A673 (cell line): ENCODE measurements around the gene SLIT3.

Source experiments
- EZH2 ChIP-seq: fragments of 200-600 bp; sonication (generic); IDR thresholded peaks from 2 replicates; pipeline ENCODE4 v1.6.1; 2017; ENCODE audit warnings: borderline replicate concordance, low read depth, mild to moderate bottlenecking, mixed read lengths, antibody characterized with exemption, low read length; ENCODE audit not compliant: poor library complexity, severe bottlenecking
- TF ChIP-seq, protein P1 (sequence below): fragments of 300-800, 200-600 bp; sonication (generic); conservative IDR thresholded peaks from 2 replicates; pipeline ENCODE4 v1.5.1; 2017; ENCODE audit warnings: low read depth, mild to moderate bottlenecking, antibody characterized with exemption, low read length, moderate library complexity, mixed read lengths

DNA sequence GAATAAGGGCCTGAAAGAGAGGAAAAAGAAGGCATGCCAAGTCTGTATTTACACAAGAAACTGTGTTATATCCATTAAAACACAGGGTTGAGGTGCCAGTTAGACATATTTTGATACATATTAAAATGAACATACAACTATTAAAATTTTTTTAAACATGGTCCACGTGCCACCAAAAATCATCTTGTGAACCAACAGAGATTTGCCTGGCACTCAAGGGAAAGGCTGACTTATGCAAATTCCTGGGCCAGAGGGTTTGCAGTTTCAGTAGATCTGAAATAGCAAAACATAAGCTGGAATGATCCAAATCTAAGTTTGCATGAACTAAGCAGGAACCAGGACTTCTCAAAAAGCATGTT, 168.7 kb downstream of the SLIT3 start:
- TF ChIP-seq, protein P1, sequence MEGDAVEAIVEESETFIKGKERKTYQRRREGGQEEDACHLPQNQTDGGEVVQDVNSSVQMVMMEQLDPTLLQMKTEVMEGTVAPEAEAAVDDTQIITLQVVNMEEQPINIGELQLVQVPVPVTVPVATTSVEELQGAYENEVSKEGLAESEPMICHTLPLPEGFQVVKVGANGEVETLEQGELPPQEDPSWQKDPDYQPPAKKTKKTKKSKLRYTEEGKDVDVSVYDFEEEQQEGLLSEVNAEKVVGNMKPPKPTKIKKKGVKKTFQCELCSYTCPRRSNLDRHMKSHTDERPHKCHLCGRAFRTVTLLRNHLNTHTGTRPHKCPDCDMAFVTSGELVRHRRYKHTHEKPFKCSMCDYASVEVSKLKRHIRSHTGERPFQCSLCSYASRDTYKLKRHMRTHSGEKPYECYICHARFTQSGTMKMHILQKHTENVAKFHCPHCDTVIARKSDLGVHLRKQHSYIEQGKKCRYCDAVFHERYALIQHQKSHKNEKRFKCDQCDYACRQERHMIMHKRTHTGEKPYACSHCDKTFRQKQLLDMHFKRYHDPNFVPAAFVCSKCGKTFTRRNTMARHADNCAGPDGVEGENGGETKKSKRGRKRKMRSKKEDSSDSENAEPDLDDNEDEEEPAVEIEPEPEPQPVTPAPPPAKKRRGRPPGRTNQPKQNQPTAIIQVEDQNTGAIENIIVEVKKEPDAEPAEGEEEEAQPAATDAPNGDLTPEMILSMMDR, result no peak
- no peak for TF ChIP-seq EZH2
